HFF-Myc (cell line): ENCODE measurements around the gene NCKAP5.

Experiments used
- DNase-seq: peaks from one replicate; pipeline ENCODE4 v3.0.0-alpha.2; 2011; ENCODE audit warnings: low read depth; ENCODE audit errors: extremely low read depth
- H3K4me3 ChIP-seq: replicated peaks from 2 replicates; pipeline ENCODE4 v1.5.1; 2011; ENCODE audit warnings: low read depth, mild to moderate bottlenecking, control low read depth, low read length
- TF ChIP-seq, protein P1 (sequence below): IDR thresholded peaks from 2 replicates; pipeline ENCODE4 v1.5.1; 2012; ENCODE audit warnings: mild to moderate bottlenecking, low read depth, low read length, control low read depth; ENCODE audit errors: missing control alignments

The NCKAP5 gene

DNA sequence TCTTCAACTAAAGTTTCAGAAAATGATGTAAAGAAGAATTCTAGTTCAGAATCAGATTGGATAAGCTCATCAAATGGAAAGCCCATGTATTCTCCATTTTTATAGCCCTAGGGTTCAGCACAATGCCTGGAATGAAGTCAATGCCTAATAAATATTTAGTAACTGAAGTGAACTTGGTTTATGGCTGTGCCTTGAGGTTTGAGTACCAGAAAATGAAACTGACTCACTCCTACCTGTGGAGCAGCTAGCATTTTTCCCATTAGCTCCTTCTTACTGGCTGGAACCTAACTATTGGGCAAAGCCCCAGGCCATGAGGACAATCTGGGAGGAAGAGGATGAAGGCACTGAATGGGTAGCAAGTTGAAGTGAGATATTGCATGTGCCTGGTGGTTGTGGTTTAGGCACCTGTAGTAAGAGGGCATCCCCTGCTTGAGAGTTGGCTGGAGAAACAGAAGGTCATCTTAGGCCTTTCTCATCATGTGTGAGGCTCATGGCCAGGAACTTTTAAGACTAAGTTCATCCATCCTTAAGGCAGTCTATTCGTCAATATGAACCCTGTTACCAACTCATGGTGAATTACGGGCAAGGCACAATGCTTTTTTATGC lies 813.3 kb downstream of the NCKAP5 start:
- TF ChIP-seq, protein P1, sequence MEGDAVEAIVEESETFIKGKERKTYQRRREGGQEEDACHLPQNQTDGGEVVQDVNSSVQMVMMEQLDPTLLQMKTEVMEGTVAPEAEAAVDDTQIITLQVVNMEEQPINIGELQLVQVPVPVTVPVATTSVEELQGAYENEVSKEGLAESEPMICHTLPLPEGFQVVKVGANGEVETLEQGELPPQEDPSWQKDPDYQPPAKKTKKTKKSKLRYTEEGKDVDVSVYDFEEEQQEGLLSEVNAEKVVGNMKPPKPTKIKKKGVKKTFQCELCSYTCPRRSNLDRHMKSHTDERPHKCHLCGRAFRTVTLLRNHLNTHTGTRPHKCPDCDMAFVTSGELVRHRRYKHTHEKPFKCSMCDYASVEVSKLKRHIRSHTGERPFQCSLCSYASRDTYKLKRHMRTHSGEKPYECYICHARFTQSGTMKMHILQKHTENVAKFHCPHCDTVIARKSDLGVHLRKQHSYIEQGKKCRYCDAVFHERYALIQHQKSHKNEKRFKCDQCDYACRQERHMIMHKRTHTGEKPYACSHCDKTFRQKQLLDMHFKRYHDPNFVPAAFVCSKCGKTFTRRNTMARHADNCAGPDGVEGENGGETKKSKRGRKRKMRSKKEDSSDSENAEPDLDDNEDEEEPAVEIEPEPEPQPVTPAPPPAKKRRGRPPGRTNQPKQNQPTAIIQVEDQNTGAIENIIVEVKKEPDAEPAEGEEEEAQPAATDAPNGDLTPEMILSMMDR, result no peak
- DNase-seq, result no peak
- no peak overlapping the region for H3K4me3 ChIP-seq

DNA sequence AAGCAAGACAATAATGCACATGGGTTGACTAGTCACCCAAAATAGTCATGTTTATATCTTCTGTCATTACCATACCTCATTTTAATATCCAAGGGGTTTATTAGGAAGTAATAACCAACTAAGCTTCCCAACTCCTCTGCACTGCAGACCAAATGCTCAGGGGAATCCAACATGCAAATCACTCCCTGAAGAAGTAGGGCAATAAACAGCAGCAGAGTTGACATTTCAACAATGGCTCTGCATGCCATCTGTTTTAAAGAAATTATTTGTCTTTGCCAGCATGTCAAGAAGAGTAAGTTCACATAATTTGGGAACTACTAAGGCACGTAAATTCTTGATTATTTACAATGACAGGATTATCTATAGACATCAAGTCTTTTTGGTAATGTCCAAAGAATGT lies 813.9 kb downstream of the NCKAP5 start:
- no peak for DNase-seq
- no peak overlapping the region for H3K4me3 ChIP-seq
- TF ChIP-seq, protein P1, result no peak

DNA sequence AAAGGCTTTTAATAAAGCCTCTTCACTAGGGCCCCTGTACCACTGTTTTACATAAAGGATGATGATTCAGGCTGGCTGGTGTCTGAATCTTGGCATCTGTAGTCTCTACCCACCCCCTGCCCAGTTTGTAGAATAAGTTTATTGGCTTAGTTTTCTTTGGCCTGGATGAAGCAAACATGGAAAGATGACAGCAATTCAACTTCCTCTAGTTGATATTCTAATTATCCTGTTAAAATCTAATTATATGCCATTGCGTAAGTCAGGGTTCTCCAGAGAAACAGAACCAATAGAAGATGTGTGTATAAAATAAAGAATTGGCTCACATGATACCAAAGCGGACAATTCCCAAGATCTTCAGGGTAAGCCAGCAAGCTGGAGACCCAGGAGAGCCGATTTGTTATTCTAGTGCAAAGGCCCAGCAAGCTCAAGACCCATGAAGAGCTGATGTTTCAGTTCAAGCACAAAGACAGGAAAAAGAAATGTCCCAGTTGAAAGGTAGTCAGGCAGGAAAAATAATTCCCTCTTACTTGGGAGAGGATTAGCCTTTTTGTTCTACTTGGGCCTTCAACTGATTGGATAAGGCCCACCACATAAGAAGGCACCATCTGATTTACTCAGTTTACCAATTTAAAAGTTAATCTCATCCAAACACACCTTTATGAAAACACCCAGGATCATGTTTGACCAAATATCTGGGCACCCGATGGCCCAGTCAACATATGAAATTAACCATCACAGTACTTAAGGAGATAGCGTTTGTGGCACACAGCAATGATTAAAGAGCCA lies 815.6 kb downstream of the NCKAP5 start:
- TF ChIP-seq, protein P1, result no peak
- H3K4me3 ChIP-seq, result no peak overlapping the region
- DNase-seq, result no peak

DNA sequence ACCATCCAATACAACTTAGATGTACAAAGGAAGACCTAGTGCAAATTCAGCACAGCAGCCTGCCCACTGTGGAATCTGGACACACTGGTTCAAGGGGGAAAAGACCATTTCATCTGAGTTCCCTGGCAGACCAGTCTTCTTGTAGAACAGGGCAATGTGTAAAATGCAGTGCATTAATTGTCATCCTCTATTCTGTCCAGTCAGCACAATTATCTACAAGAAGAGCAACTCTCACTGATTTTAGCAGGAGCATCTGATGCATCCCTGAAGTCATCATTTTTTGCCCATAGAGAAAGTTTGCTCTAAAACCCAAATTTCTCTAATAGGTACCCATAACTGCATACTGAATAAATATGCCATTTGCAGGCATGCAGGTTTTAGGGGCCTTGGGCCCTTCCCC lies 816.4 kb downstream of the NCKAP5 start:
- no peak for DNase-seq
- TF ChIP-seq, protein P1, result no peak
- H3K4me3 ChIP-seq, result no peak overlapping the region

DNA sequence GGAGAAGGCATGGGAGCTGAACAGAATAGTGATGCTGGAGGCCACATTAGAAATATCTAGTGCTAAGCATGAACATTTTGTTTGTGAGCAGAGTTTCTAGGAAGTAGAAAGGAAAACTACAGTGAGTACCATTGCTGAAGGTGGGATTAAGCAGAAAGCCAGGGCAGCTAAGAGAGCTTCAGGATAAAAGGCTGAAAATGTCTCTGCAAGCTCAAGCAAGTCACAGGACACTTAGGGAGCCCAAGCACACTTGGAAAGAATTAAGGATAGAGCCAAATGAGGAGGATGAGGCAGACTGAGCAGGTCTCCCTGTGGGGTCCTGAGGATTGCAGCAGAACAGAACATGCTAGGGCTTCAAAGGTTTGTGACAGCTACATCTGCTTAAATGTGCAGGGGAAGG lies 817.7 kb downstream of the NCKAP5 start:
- no peak overlapping the region for H3K4me3 ChIP-seq
- DNase-seq, result no peak
- TF ChIP-seq, protein P1, result no peak

DNA sequence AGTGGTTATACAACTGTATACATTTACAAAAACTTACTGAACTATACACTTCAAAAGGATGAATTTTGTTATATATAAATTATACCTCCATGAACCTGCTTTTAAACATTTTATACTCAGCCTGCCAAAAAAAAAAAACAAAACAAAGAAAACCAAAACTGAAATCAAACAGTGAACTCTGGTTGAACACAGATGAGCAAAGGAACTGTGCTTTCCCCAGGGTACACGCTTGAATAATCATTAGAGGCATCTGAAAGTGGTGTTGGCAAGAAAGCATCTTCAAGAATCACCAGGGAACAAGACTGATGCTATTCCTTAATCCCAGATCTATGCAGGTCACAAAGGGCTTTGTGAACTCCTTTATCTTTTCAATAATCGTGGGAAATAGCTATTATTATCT lies 821.2 kb downstream of the NCKAP5 start:
- H3K4me3 ChIP-seq, result no peak overlapping the region
- no peak for DNase-seq
- TF ChIP-seq, protein P1, result no peak
